SJCRH30 (cell line): ENCODE results near the gene MOAP1. TPM values are rescaled to one million over a fixed set of nuclear protein-coding genes. Genes with fewer than 3 reads are reported as not detected.
"Not testable (repeated sequence)": the region's sequence is repeated elsewhere in the genome, so short reads cannot be mapped to it uniquely, and the experiment has no call there.

Experiments
- DNase-seq, 2 experiments: peaks; one replicate each; pipeline ENCODE4 v3.0.0-alpha.2; 2015 to 2020
- H3K27ac ChIP-seq: fragments of 250-450 bp; sonication (Bioruptor Pico); 2 replicates; pipeline ENCODE4 v1.5.1; 2020; ENCODE audit warnings: mild to moderate bottlenecking, moderate library complexity
- H3K27me3 ChIP-seq: fragments of 250-450 bp; sonication (Bioruptor Pico); 2 replicates; pipeline ENCODE4 v1.5.1; 2020; ENCODE audit warnings: mild to moderate bottlenecking, moderate library complexity
- H3K36me3 ChIP-seq: fragments of 250-450 bp; sonication (Bioruptor Pico); 2 replicates; pipeline ENCODE4 v1.5.1; 2020; ENCODE audit warnings: mild to moderate bottlenecking, moderate library complexity
- H3K4me1 ChIP-seq: fragments of 250-450 bp; sonication (Bioruptor Pico); 2 replicates; pipeline ENCODE4 v1.5.1; 2020; ENCODE audit warnings: mild to moderate bottlenecking, moderate library complexity
- H3K4me3 ChIP-seq: fragments of 250-450 bp; sonication (Bioruptor Pico); 2 replicates; pipeline ENCODE4 v1.5.1; 2020; ENCODE audit warnings: mild to moderate bottlenecking, moderate library complexity
- H3K9me3 ChIP-seq: fragments of 250-450 bp; sonication (Bioruptor Pico); replicated peaks from 2 replicates; pipeline ENCODE4 v1.5.1; 2020; ENCODE audit warnings: mild to moderate bottlenecking, moderate library complexity
- total RNA-seq: library from RNA; depleted of rRNA; stranded (reverse); fragments of >200 nt; shearing (Covaris generic); gene quantifications from 2 replicates; pipeline ENCODE4 v1.2.3, GENCODE V29; 2014; rRNA removed

The MOAP1 gene
- 20.9 and 21.6 TPM in 2 replicates for total RNA-seq

DNA sequence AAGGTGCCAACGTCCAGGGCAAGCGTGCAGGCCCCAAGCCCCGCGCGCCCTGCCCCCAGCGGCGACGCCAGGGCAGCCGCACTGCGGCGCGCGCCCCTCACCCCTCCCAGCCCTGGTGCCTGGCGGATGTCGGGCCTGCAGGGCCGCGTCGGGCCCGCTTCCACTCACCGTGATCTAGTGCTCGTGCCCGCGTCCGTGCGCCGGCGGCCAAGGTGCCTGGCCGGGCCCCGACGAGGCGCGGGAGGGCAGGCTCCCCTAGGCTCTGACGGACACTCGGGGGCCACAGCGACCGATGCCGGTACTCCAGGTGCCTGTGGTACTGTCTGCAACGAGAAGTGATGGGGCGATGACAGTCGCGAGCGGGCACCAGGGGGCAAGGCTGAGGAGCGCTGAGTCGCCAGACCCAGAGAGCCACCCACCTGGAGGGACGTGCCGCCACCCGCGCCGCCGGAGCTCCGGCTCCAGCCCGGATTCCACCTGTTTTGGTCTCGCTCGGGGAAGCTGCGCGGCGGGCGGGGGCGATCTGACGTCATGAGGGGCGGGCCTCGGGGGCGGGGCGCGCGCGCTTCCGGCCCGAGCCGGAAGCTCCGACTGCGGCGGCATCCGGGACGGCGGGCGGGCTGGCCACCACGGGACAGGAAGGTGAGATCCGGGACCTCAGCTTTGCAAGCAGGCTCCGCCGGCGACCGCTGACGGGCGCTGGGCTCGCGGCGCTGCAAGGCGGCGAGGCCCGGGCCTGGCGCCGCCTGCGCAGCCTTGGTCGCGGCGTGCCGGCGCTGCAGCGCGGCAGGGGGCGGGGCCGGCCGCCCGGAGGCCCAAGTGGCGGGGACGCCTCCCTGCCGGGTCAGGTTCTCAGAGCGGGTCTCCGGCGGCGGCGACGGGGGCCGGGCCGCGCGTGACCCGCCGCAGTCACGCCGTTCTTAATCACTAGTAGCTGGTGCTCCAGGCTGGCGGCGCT, at the start of gene MOAP1, which contains the start of gene LYSET:
Gene MOAP1, minus strand, starts transcription at position 507 of the 958 bp plus-strand sequence. CDS start 655 bp downstream, outside the sequence.
Gene LYSET, plus strand, starts transcription at position 927 of the 958 bp plus-strand sequence. CDS start 89 bp downstream, outside the sequence.
- peak; percentile 84 to 86 for DNase-seq
- Histone ChIP-seq H3K9me3 (no peaks in the 10 kb centered on the region), H3K36me3 (peaks cover 6% of the 10 kb centered on the region; the same call in 1 of the 2 replicates), H3K27me3 (no peaks in the 10 kb centered on the region), H3K4me1 (0 out of 2 replicates have a peak, but pooled peaks cover 3% of the 10 kb centered on the region), H3K27ac (peak within 1 kb of the TSS; percentile 48; the same call in 1 of the 2 replicates), H3K4me3 (peak within 1 kb of the TSS; percentile 89)

- not testable (repeated sequence) for H3K27me3 ChIP-seq, H3K4me3 ChIP-seq, H3K27ac ChIP-seq, H3K4me1 ChIP-seq, H3K9me3 ChIP-seq, H3K36me3 ChIP-seq, DNase-seq
Observed at GRCh38 chr14:93233078-93233477, 48.4 kb upstream of the MOAP1 start.

DNA sequence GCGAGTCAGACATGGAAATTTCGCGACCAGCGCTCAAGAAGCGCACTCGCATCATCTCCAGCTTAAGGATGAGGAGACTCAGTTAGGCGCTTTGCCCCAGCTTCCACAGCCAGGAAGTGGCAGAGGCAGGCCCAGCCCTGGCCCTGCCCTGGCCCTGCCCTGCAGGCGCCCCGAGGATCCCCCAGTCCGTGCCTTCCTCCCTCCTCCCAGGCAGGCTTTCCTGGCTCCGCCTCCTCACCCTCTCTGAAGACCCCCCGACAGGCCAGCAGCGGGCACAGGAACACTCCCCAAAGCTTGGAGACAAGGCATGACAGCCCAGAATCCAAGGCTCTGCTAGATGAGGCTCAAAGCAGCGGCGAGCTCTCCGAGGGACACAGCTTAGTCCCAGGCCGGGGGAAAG, 47.5 kb upstream of the MOAP1 start:
- Histone ChIP-seq H3K4me3 (no peak overlapping the region), H3K4me1 (no peaks in the 10 kb centered on the region), H3K27me3 (no peaks in the 10 kb centered on the region), H3K36me3 (peaks cover 9% of the 10 kb centered on the region), H3K27ac (no peak overlapping the region), H3K9me3 (no peaks in the 10 kb centered on the region)
- no peak for DNase-seq

DNA sequence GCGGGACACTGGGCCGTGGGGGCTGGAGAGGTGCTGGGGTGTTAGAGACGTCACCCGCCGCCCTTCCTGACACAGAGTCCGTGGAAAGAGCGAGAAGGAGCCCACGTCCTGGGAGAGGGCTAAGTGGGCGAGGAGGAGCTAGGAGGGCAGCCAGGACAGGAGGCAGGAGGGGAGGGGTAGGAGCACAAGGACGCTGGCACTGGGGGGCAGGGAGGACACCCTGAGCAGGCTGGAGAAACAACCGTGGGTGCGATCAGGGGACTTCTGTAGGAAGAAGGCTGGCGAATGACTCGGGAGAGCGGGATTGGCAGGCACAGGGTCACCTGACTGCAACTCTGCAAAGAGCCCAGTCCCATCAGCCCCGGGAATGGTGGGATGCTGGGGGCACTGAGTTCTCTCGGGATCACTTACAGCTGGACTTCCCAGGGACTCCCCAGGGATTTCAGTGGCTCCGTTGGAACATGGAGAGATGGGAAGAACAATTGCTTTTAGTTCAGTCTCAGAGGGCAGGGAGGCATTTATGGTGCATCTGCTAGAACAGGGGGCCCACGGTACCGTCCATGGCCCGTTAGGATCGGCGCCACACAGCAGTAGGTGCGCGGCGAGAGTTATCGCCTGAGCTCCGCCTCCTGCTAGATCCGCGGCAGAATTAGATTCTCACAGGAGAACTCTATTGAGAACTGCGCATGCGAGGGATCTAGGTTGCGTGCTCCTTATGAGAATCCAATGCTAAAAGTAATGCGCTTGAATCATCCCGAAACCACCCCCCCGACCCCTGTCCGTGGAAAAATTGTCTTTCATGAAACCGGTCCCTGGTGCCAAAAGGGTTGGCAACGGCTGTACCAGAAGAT, 46.7 kb upstream of the MOAP1 start:
- H3K4me3 ChIP-seq = peak overlapping the region; percentile 69
- peak; percentile 78 to 80 for DNase-seq
- no peaks in the 10 kb centered on the region for H3K4me1 ChIP-seq
- H3K9me3 ChIP-seq = no peaks in the 10 kb centered on the region
- peak overlapping the region; percentile 46 for H3K27ac ChIP-seq
- H3K27me3 ChIP-seq = no peaks in the 10 kb centered on the region
- peaks cover 10% of the 10 kb centered on the region for H3K36me3 ChIP-seq

DNA sequence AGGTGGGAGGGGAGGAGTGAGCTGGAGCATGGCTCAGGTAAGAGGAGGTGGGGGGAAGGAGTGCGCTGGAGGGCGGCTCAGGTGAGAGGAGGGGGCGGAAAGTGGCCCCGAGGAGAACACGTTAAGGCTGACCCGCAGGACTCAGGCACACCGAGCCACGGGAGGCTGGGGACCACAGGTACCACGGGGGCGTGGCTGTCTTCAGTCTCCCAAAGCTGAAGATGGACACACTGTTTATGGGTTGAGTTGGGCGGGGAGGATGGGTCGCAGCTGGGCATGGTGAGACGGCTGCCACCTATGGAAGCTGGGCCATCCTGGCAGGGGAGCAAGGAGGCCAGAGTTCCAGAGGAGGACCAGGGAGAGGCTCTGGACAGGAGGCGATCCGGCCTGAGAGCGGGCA, 45.8 kb upstream of the MOAP1 start:
- Histone ChIP-seq H3K36me3 (peaks cover 10% of the 10 kb centered on the region), H3K27ac (no peak overlapping the region; the same call in 1 of the 2 replicates), H3K27me3 (no peaks in the 10 kb centered on the region), H3K9me3 (no peaks in the 10 kb centered on the region), H3K4me1 (no peaks in the 10 kb centered on the region), H3K4me3 (peak overlapping the region; percentile 69)
- DNase-seq = no peak

DNA sequence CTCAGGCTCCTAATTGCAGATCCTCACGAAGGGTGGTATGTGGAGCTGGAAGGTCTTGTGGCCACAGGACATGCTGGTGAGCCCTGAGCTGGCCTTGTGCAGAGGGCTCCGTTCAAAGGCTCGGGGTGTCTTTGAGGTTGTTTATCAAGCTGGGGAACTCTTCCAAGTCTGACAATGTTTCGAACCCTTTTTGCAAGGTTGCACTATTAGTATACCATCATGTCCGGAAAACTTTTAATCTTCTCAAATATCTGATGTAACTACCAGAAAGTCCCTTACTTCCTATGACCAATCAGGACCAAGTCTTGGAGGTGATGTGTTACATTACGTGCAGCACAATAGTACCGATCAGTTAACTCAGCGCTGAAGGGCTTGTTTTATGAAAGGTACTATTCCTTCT, 43.9 kb upstream of the MOAP1 start:
- no peaks in the 10 kb centered on the region for H3K4me1 ChIP-seq
- H3K27me3 ChIP-seq = no peaks in the 10 kb centered on the region
- H3K9me3 ChIP-seq = no peaks in the 10 kb centered on the region
- peaks cover 12% of the 10 kb centered on the region for H3K36me3 ChIP-seq
- H3K4me3 ChIP-seq = no peak overlapping the region
- no peak for DNase-seq
- H3K27ac ChIP-seq = no peak overlapping the region

- Histone ChIP-seq H3K4me3 (no peak overlapping the region), H3K4me1 (no peaks in the 10 kb centered on the region), H3K36me3 (peaks cover 31% of the 10 kb centered on the region), H3K27ac (no peak overlapping the region), H3K9me3 (no peaks in the 10 kb centered on the region), H3K27me3 (no peaks in the 10 kb centered on the region)
- no peak for DNase-seq
Observed at GRCh38 chr14:93223565-93223964, 38.9 kb upstream of the MOAP1 start.

- Histone ChIP-seq H3K36me3 (peaks cover 39% of the 10 kb centered on the region), H3K4me3 (no peak overlapping the region)
- DNase-seq = no peak
Observed at GRCh38 chr14:93220509-93220908, 35.8 kb upstream of the MOAP1 start.

DNA sequence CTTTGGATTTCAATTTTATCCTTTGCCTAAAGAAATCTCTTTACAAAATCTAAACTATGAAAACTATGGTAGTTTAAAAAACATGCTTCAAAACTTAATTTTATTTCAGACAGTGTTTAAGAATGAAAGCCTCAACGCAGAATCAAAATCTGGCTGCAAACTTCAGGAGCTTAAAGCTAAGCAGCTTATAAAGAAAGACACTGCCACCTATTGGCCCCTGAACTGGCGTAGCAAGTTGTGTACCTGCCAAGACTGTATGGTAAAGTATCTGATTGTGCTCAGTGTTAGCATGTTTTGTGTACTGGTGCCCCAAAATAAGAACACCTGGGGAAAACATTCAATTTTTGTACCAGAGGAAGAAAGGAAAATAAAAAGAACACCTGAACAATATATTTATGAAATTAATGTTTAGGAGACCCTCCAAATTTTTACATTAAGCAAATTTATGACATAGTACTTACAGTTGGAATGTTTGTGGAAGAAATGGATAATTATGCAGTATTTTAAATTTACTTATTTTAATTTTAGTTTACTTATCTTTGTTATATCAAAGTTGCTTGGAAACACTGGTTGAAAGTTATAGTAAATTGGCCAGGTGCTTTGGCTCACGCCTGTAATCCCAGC, 34.5 kb upstream of the MOAP1 start:
- H3K27ac ChIP-seq = no peak overlapping the region
- H3K4me3 ChIP-seq = no peak overlapping the region
- no peaks in the 10 kb centered on the region for H3K4me1 ChIP-seq
- DNase-seq = peak; percentile 38 to 59
- H3K27me3 ChIP-seq = no peaks in the 10 kb centered on the region
- H3K36me3 ChIP-seq = peaks cover 44% of the 10 kb centered on the region
- H3K9me3 ChIP-seq = no peaks in the 10 kb centered on the region

More at GRCh38 chr14:93220509-93220908, 35.8 kb upstream of the MOAP1 start:
- Histone ChIP-seq H3K27ac (no peak overlapping the region), H3K9me3 (no peaks in the 10 kb centered on the region), H3K27me3 (no peaks in the 10 kb centered on the region), H3K4me1 (no peaks in the 10 kb centered on the region)

DNA sequence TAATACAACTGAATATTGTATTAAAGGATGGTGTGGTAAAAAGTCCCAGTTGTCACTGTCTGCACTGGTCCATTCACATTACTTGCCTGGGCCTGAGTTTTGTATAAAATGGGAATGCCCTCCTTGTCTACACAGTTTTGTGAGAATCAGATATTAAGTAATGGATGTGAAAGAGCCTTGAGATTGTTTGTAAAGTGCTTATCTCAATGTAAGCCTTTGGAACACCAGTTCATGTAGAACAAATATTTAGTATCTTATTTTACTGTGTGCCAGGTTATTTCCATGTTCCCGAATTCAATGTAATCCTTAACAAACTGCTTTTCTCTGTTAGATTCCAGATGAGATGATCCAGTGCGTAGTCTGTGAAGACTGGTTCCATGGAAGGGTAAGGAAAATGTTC, 29.9 kb upstream of the MOAP1 start:
- no peak overlapping the region for H3K27ac ChIP-seq
- H3K27me3 ChIP-seq = no peaks in the 10 kb centered on the region
- H3K36me3 ChIP-seq = peaks cover 44% of the 10 kb centered on the region
- H3K4me3 ChIP-seq = no peak overlapping the region
- no peaks in the 10 kb centered on the region for H3K9me3 ChIP-seq
- H3K4me1 ChIP-seq = no peaks in the 10 kb centered on the region
- DNase-seq = no peak

DNA sequence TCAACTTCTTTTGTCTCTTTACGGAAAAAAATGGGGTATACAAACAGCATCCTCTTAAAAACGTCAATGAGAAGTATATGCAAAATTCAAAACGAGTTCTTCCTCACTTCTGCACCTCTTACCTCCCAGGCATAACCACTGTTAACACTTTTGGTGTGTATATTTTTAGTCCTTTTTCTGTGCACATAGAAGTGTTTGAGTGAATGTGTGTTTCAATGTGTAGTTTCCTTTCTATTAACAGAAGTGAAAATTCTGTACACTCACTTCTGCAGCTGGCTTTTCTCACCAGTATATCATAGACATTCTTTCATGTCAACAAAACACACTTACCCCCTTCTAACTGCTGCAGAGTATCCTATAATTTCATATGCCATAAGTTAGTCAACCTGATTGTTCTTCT, 27.7 kb upstream of the MOAP1 start:
- H3K36me3 ChIP-seq = peaks cover 32% of the 10 kb centered on the region
- no peak overlapping the region for H3K27ac ChIP-seq
- H3K27me3 ChIP-seq = no peaks in the 10 kb centered on the region
- no peaks in the 10 kb centered on the region for H3K4me1 ChIP-seq
- no peak for DNase-seq
- no peaks in the 10 kb centered on the region for H3K9me3 ChIP-seq
- H3K4me3 ChIP-seq = no peak overlapping the region

DNA sequence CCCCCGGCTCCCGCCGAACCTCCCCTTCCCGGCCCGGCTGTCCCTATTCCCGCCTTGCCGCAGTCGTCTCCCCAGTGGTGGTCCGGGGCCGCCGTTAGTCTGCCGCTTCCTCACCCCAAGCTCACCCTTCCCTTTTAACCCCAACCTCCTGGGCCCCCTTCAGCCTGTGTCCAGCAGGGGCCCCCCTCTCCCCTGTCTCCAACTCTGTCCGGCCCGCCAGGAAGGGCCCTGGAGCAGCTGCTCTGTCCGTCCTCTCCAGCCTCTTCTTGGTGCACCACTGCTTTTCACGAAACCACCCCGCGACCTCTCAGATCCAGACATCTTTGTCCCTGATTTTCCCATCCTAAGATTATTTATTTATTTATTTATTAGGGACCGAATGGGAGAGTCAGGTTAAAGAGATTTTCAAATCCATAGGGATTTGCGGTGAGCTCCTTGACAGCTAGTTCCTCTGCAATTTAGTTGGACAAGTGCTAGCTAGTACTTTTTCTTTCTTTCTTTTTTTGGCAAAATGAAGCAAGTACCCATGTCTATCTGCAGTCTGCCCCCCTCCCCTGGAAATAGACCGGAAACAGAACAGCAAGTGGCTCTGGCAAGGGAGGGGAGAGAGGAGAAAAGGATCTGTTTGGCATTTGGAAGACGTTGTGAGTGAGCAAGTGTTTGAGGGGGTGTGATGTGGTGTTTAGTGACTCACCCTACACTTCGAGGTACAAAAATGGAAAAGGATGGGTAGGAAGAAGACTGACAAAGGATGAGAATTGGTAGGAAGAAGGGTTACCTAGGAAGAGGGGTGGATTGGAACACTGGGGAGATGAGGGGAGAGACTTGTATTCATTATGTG, 23.0 kb upstream of the MOAP1 start:
- peak; percentile 78 to 79 for DNase-seq
- peak overlapping the region; percentile 79 for H3K4me3 ChIP-seq
- peaks cover 10% of the 10 kb centered on the region for H3K36me3 ChIP-seq
- peak overlapping the region; percentile 71 for H3K27ac ChIP-seq
- no peaks in the 10 kb centered on the region for H3K27me3 ChIP-seq
- H3K9me3 ChIP-seq = no peaks in the 10 kb centered on the region
- no peaks in the 10 kb centered on the region for H3K4me1 ChIP-seq

DNA sequence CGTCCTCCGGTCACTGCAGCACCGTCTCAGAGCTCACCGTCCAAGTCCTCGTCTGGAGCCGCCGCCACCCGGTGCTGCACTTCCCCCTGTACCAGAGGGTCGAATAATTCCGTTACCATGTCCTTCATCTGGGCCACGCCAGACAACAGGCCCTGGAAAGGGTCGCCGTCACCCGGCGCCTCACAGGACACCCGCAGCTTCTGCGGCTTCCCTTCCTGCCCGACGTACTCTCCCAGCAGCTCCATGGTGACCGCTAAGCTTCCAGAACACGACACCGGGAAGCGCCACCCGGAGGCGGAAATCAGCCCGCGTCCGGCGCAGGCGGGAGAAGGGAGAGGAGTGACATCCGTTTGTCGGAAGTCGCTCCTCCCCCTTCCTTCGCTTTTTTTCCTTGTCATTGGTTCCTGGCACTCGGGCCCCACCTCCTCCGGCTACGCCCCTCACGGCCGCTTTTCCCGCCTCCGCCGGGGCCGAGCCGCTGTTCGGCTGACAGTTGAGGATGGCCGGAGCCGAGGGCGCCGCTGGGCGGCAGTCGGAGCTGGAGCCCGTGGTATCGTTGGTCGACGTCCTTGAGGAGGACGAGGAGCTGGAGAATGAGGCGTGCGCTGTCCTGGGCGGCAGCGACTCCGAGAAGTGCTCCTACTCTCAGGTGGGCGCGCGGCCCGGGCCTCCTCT, 22.2 kb upstream of the MOAP1 start, which contains the start of the genes GON7 and UBR7:
Gene GON7, minus strand, starts transcription at position 273 of the 675 bp plus-strand sequence. Its CDS starts 28 bp downstream, at position 245.
Gene UBR7, plus strand, starts transcription at position 464 of the 675 bp plus-strand sequence. Its CDS starts 36 bp downstream, at position 500.
- H3K27me3 ChIP-seq = no peaks in the 10 kb centered on the region
- peak within 1 kb of the TSS; percentile 79 for H3K4me3 ChIP-seq
- peak; percentile 97 for DNase-seq
- peak within 1 kb of the TSS; percentile 71 for H3K27ac ChIP-seq
- peaks cover 6% of the 10 kb centered on the region for H3K36me3 ChIP-seq
- H3K9me3 ChIP-seq = no peaks in the 10 kb centered on the region
- H3K4me1 ChIP-seq = no peaks in the 10 kb centered on the region
